ENCODE results near the gene UBE2D2. TPM values are rescaled to one million over a fixed set of nuclear protein-coding genes. Genes with fewer than 3 reads are reported as not detected.
"Not testable (repeated sequence)": the region's sequence is repeated elsewhere in the genome, so short reads cannot be mapped to it uniquely, and the experiment has no call there.

The UBE2D2 gene
- total and polyA plus RNA-seq, 7 donors, result 61.5 to 177 (median 93.0) TPM

DNA sequence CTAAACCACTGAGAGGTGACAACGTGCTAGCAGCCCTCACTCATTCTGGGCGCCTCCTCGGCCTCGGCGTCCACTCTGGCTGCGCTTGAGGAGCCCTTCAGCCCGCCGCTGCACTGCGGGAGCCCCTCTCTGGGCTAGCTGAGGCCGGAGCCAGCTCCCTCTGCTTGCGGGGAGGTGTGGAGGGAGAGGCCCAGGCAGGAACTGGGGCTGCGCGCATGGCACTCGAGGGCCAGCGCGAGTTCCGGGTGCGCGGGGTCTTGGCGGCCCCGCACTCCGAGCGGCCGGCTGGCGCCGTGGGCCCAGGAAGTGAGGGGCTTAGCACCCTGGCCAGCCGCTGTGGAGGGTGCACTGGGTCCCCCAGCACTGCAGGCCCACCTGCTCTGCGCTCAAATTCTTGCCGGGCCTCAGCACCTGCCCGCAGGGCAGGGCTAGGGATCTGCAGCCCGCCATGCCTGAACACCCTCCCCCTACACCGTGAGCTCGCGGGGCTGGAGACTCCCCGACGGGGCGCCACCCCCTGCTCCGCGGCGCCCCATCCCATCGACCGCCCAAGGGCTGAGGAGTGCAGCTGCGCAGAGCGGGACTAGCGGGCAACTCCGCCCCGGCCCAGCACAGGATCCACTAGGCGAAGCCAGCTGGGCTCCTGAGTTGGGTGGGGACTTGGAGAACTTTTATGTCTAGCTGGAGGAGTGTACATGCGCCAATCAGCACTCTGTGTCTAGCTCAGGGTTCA lies 11.8 kb upstream of the UBE2D2 start:
- no peaks in the 10 kb centered on the region for H3K4me1 ChIP-seq
- H3K27ac ChIP-seq, result no peak overlapping the region
- 98% methylated on average over 49 of the region's 49 CpGs for WGBS, 2 donors
- no peaks in the 10 kb centered on the region for H3K36me3 ChIP-seq
- intact Hi-C loops (cut with DNase I), result no loop called here
- TF ChIP-seq EP300 (IDR thresholded peaks at IDR 0.05), result no peak
- TF ChIP-seq, protein P1, sequence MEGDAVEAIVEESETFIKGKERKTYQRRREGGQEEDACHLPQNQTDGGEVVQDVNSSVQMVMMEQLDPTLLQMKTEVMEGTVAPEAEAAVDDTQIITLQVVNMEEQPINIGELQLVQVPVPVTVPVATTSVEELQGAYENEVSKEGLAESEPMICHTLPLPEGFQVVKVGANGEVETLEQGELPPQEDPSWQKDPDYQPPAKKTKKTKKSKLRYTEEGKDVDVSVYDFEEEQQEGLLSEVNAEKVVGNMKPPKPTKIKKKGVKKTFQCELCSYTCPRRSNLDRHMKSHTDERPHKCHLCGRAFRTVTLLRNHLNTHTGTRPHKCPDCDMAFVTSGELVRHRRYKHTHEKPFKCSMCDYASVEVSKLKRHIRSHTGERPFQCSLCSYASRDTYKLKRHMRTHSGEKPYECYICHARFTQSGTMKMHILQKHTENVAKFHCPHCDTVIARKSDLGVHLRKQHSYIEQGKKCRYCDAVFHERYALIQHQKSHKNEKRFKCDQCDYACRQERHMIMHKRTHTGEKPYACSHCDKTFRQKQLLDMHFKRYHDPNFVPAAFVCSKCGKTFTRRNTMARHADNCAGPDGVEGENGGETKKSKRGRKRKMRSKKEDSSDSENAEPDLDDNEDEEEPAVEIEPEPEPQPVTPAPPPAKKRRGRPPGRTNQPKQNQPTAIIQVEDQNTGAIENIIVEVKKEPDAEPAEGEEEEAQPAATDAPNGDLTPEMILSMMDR (IDR thresholded peaks at IDR 0.05), result no peak
- TF ChIP-seq POLR2AphosphoS5 (IDR thresholded peaks at IDR 0.05), result no peak
- no peak for TF ChIP-seq POLR2A (IDR thresholded peaks at IDR 0.05)
- no peaks in the 10 kb centered on the region for H3K9me3 ChIP-seq
- no peaks in the 10 kb centered on the region for H3K27me3 ChIP-seq
- DNase-seq, result no peak
- H3K4me3 ChIP-seq, result no peak overlapping the region

DNA sequence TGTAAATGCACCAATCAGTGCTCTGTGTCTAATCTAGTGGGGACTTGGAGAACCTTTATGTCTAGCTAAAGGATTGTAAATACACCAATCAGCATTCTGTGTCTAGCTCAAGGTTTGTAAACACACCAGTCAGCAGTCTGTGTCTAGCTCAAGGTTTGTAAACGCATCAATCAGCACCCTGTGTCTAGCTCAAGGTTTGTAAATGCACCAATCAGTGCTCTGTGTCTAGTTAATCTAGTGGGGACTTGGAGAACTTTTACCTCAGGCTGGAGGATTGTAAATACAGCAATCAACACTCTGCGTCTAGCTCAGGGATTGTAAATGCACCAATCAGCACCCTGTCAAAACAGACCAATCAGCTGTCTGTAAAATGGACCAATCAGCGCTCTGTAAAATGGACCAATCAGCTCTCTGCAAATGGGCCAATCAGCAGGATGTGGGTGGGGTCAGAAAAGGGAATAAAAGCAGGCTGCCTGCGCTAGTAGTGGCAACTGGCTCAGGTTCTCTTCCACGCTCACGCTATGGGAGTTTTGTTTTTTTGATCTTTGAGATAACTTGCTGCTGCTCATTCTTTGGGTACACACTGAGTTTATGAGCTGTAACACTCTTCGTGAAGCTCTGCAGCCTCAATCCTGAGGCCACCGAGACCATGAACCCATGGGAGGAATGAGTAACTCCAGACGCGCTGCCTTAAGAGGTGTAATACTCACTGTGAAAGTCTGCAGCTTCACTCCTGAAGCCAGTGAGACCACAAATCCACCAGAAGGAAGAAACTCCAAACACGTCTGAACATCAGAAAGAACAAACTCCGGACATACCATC lies 10.9 kb upstream of the UBE2D2 start:
- H3K4me1 ChIP-seq; H3K4me3 ChIP-seq; intact Hi-C loops (cut with DNase I); H3K27ac ChIP-seq; H3K27me3 ChIP-seq; H3K9me3 ChIP-seq; H3K36me3 ChIP-seq; DNase-seq: not testable (repeated sequence)
- 81 to 87% methylated on average over 12 of the region's 12 CpGs for WGBS, 2 donors

DNA sequence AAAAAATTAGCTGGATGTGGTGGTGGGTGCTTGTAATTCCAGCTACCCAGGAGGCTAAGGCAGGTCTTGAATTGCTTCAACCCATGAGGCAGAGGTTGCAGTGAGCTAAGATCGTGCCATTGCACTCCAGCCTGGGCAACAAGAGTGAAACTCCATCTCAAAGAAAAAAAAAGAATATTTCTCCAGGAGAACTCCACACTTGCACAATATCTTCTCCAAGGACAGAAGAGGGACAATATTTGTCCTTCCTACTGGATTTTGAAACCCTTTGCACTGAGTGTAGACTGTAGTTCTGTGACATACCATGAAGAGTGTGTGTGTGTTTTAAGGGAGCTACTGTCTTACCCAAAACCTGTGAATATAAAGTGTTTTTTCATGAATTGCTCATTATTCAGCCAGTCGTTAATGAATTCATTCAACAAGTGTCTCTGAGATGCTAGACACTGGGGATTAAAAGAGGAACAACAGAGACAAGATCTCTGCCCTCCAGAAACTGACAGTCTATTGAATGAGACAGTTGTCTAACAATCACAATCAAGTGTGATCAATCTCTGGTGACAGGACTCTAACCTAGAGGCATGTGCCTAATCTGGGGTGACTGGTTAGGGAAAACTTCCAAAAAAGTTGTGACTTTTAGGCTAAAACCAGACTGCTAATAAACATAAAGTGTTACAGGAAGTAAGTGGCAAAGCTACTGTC lies 9.8 kb upstream of the UBE2D2 start:
- DNase-seq, result no peak
- WGBS, 2 donors, result 72 to 78% methylated on average over 2 of the region's 2 CpGs
- TF ChIP-seq POLR2AphosphoS5 (IDR thresholded peaks at IDR 0.05), result no peak
- TF ChIP-seq, protein P1 (IDR thresholded peaks at IDR 0.05), result no peak
- no peak for TF ChIP-seq EP300 (IDR thresholded peaks at IDR 0.05)
- TF ChIP-seq POLR2A (IDR thresholded peaks at IDR 0.05), result no peak
- H3K4me3 ChIP-seq, result no peak overlapping the region
- no peaks in the 10 kb centered on the region for H3K9me3 ChIP-seq
- no peaks in the 10 kb centered on the region for H3K4me1 ChIP-seq
- intact Hi-C loops (cut with DNase I), result no loop called here
- no peaks in the 10 kb centered on the region for H3K36me3 ChIP-seq
- no peaks in the 10 kb centered on the region for H3K27me3 ChIP-seq
- H3K27ac ChIP-seq, result no peak overlapping the region

DNA sequence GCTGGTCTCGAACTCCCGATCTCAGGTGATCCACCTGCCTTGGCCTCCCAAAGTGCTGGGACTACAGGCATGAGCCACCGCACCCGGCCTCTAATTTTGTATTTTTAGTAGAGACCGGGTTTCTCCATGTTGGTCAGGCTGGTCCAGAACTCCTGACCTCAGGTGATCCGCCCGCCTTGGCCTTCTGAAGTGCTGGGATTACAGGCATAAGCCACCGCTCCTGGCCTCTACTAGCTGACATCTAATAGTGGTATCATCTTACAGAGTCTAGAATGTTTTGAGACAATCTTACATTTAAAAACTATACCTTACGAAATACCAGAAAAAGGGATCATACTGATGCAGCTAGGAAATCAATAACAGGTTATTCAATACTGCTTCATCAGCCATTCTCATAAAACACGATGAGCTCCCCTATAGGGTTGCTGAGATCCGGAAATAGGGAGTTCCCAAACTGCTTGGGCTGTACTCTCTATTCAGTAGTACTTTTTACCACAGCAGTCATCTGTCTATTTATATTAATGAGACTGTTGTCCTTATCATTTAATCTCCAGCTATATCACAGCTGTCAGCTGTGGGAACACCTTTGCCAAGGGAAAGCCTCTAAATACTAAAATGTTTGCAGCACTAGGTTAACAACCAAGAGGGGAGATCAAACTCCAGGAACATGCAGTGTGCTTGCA lies 8.1 kb upstream of the UBE2D2 start:
- H3K4me3 ChIP-seq, result no peak overlapping the region
- no peaks in the 10 kb centered on the region for H3K36me3 ChIP-seq
- no peak for DNase-seq
- no peak overlapping the region for H3K27ac ChIP-seq
- 92 to 94% methylated on average over 11 of the region's 11 CpGs for WGBS, 2 donors
- intact Hi-C loops (cut with DNase I), result no loop called here
- no peaks in the 10 kb centered on the region for H3K4me1 ChIP-seq
- H3K27me3 ChIP-seq, result no peaks in the 10 kb centered on the region
- no peaks in the 10 kb centered on the region for H3K9me3 ChIP-seq
- TF ChIP-seq POLR2AphosphoS5 (IDR thresholded peaks at IDR 0.05) (no peak), EP300 (IDR thresholded peaks at IDR 0.05) (no peak), POLR2A (IDR thresholded peaks at IDR 0.05) (no peak)
- TF ChIP-seq, protein P1 (IDR thresholded peaks at IDR 0.05), result no peak
